ENCODE data around the gene ZC3H7B. TPM values are rescaled to one million over a fixed set of nuclear protein-coding genes. Genes with fewer than 3 reads are reported as not detected.

Gene ZC3H7B
- total RNA-seq, 1 donor from 2014 or later: 66.7 TPM

DNA sequence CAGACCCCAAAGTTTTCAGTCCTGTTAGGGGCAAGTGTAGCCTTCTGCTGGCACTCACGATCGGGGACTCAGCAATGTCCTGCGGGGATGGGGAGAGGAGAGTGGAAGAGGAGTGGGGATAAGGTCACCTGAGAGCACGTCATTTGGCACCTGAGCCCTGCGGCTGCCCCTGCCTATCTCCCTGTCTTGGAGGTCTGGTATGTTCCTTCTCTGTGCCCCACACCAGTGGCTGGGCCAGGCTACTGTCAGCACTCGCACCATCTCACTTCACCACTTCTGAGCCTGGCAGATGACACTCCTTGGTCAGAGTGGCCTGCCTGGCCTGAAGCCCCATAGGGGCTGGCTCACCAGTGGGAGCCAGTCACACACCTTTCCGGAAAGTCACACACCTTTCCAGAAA lies 40.5 kb upstream of the ZC3H7B start:
- Histone ChIP-seq H3K4me2 (ENCODE audit: low read length) (no peak overlapping the region), H3K4me3 (ENCODE audit: insufficient read depth, low read depth, low read length) (no peak overlapping the region), H3K9ac (ENCODE audit: low read length) (no peak overlapping the region), H3K9me3 (ENCODE audit: insufficient read depth, low read depth, low read length) (no peaks in the 10 kb centered on the region), H4K20me1 (ENCODE audit: insufficient read depth, low read length) (peaks cover 40% of the 10 kb centered on the region), H3K4me1 (ENCODE audit: insufficient read depth, low read length) (peaks cover 10% of the 10 kb centered on the region), H3K36me3 (ENCODE audit: insufficient read depth, low read length) (peaks cover 59% of the 10 kb centered on the region), H3K79me2 (ENCODE audit: insufficient read depth, low read length) (peaks cover 32% of the 10 kb centered on the region), H3K27ac (ENCODE audit: low read depth, low read length) (no peak overlapping the region), H3K27me3 (ENCODE audit: insufficient read depth, low read length) (no peaks in the 10 kb centered on the region), H2AFZ (ENCODE audit: low read depth, low read length) (no peak overlapping the region)
- H3K36me3 Mint-ChIP-seq (ENCODE audit: low read depth, unreplicated experiment): peaks cover 26% of the 10 kb centered on the region
- H3K27ac Mint-ChIP-seq (ENCODE audit: unreplicated experiment): no peak overlapping the region
- H3K4me1 Mint-ChIP-seq (ENCODE audit: low read depth, unreplicated experiment): peaks cover 7% of the 10 kb centered on the region
- FAIRE-seq: no peak
- H3K9me3 Mint-ChIP-seq (ENCODE audit: unreplicated experiment): no peaks in the 10 kb centered on the region
- no peak for DNase-seq (ENCODE audit: low read depth)
- no peak overlapping the region for H3K4me3 Mint-ChIP-seq (ENCODE audit: unreplicated experiment)
- no peaks in the 10 kb centered on the region for H3K27me3 Mint-ChIP-seq (ENCODE audit: low read depth, unreplicated experiment)
- no peak for TF ChIP-seq EZH2 (IDR thresholded peaks at IDR 0.05; ENCODE audit: insufficient read depth, low read length)
- TF ChIP-seq, protein P1, sequence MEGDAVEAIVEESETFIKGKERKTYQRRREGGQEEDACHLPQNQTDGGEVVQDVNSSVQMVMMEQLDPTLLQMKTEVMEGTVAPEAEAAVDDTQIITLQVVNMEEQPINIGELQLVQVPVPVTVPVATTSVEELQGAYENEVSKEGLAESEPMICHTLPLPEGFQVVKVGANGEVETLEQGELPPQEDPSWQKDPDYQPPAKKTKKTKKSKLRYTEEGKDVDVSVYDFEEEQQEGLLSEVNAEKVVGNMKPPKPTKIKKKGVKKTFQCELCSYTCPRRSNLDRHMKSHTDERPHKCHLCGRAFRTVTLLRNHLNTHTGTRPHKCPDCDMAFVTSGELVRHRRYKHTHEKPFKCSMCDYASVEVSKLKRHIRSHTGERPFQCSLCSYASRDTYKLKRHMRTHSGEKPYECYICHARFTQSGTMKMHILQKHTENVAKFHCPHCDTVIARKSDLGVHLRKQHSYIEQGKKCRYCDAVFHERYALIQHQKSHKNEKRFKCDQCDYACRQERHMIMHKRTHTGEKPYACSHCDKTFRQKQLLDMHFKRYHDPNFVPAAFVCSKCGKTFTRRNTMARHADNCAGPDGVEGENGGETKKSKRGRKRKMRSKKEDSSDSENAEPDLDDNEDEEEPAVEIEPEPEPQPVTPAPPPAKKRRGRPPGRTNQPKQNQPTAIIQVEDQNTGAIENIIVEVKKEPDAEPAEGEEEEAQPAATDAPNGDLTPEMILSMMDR (IDR thresholded peaks at IDR 0.05; ENCODE audit: insufficient read depth, low read depth, low read length): no peak

DNA sequence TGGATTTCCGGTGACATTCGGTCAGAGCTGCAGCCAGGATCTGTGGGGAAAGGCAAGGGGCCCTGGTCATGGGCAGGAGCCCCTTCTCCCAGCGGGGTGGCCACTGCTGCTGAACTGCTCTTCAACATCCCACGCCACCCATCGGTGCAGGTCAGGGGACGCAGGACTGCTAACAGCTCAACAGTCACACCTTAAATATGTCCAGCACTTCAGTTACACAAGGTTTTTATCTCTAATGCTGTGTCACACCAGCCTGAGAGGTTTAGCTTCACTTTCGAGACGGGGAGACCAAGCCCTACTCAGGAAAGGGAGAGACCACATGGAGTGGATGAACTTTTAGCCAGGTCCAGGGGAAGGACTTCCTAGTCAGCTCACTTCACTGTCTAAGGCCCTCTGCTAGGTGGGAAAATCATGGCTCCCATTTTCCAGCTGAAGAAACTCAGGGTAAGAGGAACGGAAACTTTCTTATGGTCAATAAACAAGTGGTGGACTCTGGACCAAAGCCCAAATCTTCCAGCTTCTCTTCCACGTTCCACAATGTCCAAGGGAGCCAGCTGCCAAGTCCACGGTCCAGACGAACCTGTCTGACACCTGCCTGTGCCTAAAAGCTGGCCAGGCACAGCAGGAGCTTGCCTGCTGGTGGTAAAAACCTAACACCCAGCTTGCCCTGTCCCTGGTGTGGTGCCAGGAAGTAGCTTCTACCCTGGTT lies 39.6 kb upstream of the ZC3H7B start:
- Histone ChIP-seq H3K9me3 (ENCODE audit: insufficient read depth, low read depth, low read length) (no peaks in the 10 kb centered on the region), H3K4me2 (ENCODE audit: low read length) (no peak overlapping the region), H2AFZ (ENCODE audit: low read depth, low read length) (no peak overlapping the region), H3K36me3 (ENCODE audit: insufficient read depth, low read length) (peaks cover 60% of the 10 kb centered on the region), H3K4me3 (ENCODE audit: insufficient read depth, low read depth, low read length) (no peak overlapping the region), H3K79me2 (ENCODE audit: insufficient read depth, low read length) (peaks cover 32% of the 10 kb centered on the region), H3K9ac (ENCODE audit: low read length) (no peak overlapping the region), H3K4me1 (ENCODE audit: insufficient read depth, low read length) (peaks cover 7% of the 10 kb centered on the region), H3K27me3 (ENCODE audit: insufficient read depth, low read length) (no peaks in the 10 kb centered on the region), H4K20me1 (ENCODE audit: insufficient read depth, low read length) (peaks cover 40% of the 10 kb centered on the region), H3K27ac (ENCODE audit: low read depth, low read length) (no peak overlapping the region)
- no peak overlapping the region for H3K27ac Mint-ChIP-seq (ENCODE audit: unreplicated experiment)
- peaks cover 7% of the 10 kb centered on the region for H3K4me1 Mint-ChIP-seq (ENCODE audit: low read depth, unreplicated experiment)
- H3K27me3 Mint-ChIP-seq (ENCODE audit: low read depth, unreplicated experiment): no peaks in the 10 kb centered on the region
- H3K36me3 Mint-ChIP-seq (ENCODE audit: low read depth, unreplicated experiment): peaks cover 31% of the 10 kb centered on the region
- FAIRE-seq: no peak
- no peak for DNase-seq (ENCODE audit: low read depth)
- peak overlapping the region; percentile 64 for H3K4me3 Mint-ChIP-seq (ENCODE audit: unreplicated experiment)
- TF ChIP-seq EZH2 (IDR thresholded peaks at IDR 0.05; ENCODE audit: insufficient read depth, low read length): no peak
- TF ChIP-seq, protein P1 (IDR thresholded peaks at IDR 0.05; ENCODE audit: insufficient read depth, low read depth, low read length): no peak
- no peaks in the 10 kb centered on the region for H3K9me3 Mint-ChIP-seq (ENCODE audit: unreplicated experiment)

DNA sequence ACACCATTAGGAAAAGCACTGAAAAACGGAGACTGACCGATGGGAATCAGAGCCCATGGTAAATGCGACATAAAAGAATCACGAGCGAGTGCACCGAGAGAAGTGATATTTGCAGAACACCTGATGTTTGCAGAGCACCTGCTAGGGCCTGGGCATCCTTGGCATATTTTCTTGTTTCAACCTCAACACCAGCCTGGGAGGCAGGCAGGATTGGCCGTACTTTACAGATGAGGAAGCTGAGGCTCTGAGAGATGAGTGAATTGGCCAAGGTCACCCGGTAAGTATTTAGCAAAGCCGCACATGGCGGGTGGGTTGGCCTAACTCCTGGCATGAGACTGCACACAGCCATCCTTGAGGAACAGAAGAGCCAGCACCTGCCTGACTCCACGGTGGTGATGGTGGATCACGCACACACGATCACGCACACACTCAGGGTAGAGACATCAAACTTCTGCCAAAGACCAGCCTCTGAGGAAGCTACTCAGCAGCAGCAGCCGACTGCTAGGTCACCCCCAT lies 39.0 kb upstream of the ZC3H7B start:
- no peak for FAIRE-seq
- H3K27me3 Mint-ChIP-seq (ENCODE audit: low read depth, unreplicated experiment): no peaks in the 10 kb centered on the region
- H3K4me3 Mint-ChIP-seq (ENCODE audit: unreplicated experiment): peak overlapping the region; percentile 64
- H3K9me3 ChIP-seq (ENCODE audit: insufficient read depth, low read depth, low read length): no peaks in the 10 kb centered on the region
- H3K4me1 Mint-ChIP-seq (ENCODE audit: low read depth, unreplicated experiment): peaks cover 3% of the 10 kb centered on the region
- H3K4me2 ChIP-seq (ENCODE audit: low read length): no peak overlapping the region
- H3K4me3 ChIP-seq (ENCODE audit: insufficient read depth, low read depth, low read length): no peak overlapping the region
- no peaks in the 10 kb centered on the region for H3K9me3 Mint-ChIP-seq (ENCODE audit: unreplicated experiment)
- H4K20me1 ChIP-seq (ENCODE audit: insufficient read depth, low read length): peaks cover 36% of the 10 kb centered on the region
- H3K9ac ChIP-seq (ENCODE audit: low read length): no peak overlapping the region
- DNase-seq (ENCODE audit: low read depth): no peak
- peaks cover 32% of the 10 kb centered on the region for H3K79me2 ChIP-seq (ENCODE audit: insufficient read depth, low read length)
- peaks cover 31% of the 10 kb centered on the region for H3K36me3 Mint-ChIP-seq (ENCODE audit: low read depth, unreplicated experiment)
- peaks cover under 1% of the 10 kb centered on the region for H3K4me1 ChIP-seq (ENCODE audit: insufficient read depth, low read length)
- H3K27ac ChIP-seq (ENCODE audit: low read depth, low read length): no peak overlapping the region
- H2AFZ ChIP-seq (ENCODE audit: low read depth, low read length): no peak overlapping the region
- H3K36me3 ChIP-seq (ENCODE audit: insufficient read depth, low read length): peaks cover 55% of the 10 kb centered on the region
- no peaks in the 10 kb centered on the region for H3K27me3 ChIP-seq (ENCODE audit: insufficient read depth, low read length)
- TF ChIP-seq, protein P1 (IDR thresholded peaks at IDR 0.05; ENCODE audit: insufficient read depth, low read depth, low read length): no peak
- TF ChIP-seq EZH2 (IDR thresholded peaks at IDR 0.05; ENCODE audit: insufficient read depth, low read length): no peak
- no peak overlapping the region for H3K27ac Mint-ChIP-seq (ENCODE audit: unreplicated experiment)
